Trophoblast cell (in vitro differentiated cells and primary cell): ENCODE measurements around the gene RPIA.
A peak's percentile ranks its signal among the peaks of the same experiment; 100 is the strongest.

Experiments used
- DNase-seq, 2 donors: peaks; one replicate each; pipeline ENCODE4 v3.0.0-alpha.2; 2016
- H2AFZ ChIP-seq: 2 replicates; pipeline ENCODE4 v1.6.1; 2013; ENCODE audit warnings: low read length, moderate library complexity, mild to moderate bottlenecking; ENCODE audit not compliant: insufficient read depth, poor library complexity
- H2AK5ac ChIP-seq: 2 replicates; pipeline ENCODE4 v1.6.1; 2013; ENCODE audit warnings: mild to moderate bottlenecking, low read length
- H2BK120ac ChIP-seq: 2 replicates; pipeline ENCODE4 v1.6.1; 2013; ENCODE audit warnings: low read length, mild to moderate bottlenecking, moderate library complexity; ENCODE audit not compliant: insufficient read depth, poor library complexity
- H2BK12ac ChIP-seq: 2 replicates; pipeline ENCODE4 v1.6.1; 2013; ENCODE audit warnings: mild to moderate bottlenecking, low read length, moderate library complexity
- H2BK5ac ChIP-seq: 2 replicates; pipeline ENCODE4 v1.6.1; 2013; ENCODE audit warnings: low read length, low read depth, moderate library complexity, mild to moderate bottlenecking; ENCODE audit not compliant: poor library complexity
- H3K14ac ChIP-seq: 2 replicates; pipeline ENCODE4 v1.6.1; 2013; ENCODE audit warnings: mild to moderate bottlenecking, low read length
- H3K18ac ChIP-seq: 2 replicates; pipeline ENCODE4 v1.6.1; 2013; ENCODE audit warnings: mild to moderate bottlenecking, low read length
- H3K23ac ChIP-seq: 2 replicates; pipeline ENCODE4 v1.6.1; 2013; ENCODE audit warnings: low read length
- H3K27ac ChIP-seq: 2 replicates; pipeline ENCODE4 v1.5.1; 2013; ENCODE audit warnings: low read depth, mild to moderate bottlenecking, inconsistent platforms, low read length, moderate library complexity
- H3K27me3 ChIP-seq: 2 replicates; pipeline ENCODE4 v1.6.1; 2013; ENCODE audit warnings: inconsistent platforms, mild to moderate bottlenecking, low read length, moderate library complexity; ENCODE audit not compliant: insufficient read depth
- H3K36me3 ChIP-seq, 2 experiments: 1 replicate in 1 of 2; 2 replicates in 1 of 2; pipeline ENCODE4 v1.6.1; 2013; ENCODE audit warnings: low read length in 2 of 2, mild to moderate bottlenecking in 2 of 2, moderate library complexity in 1 of 2; ENCODE audit not compliant: insufficient read depth in 2 of 2, control insufficient read depth in 1 of 2
- H3K4ac ChIP-seq: 2 replicates; pipeline ENCODE4 v1.6.1; 2013; ENCODE audit warnings: low read depth, mild to moderate bottlenecking, low read length, moderate library complexity
- H3K4me1 ChIP-seq, 2 experiments: 1 replicate in 1 of 2; 2 replicates in 1 of 2; pipeline ENCODE4 v1.6.1; 2013; ENCODE audit warnings: low read length in 2 of 2, mild to moderate bottlenecking in 2 of 2, moderate library complexity in 1 of 2; ENCODE audit not compliant: insufficient read depth in 2 of 2, control insufficient read depth in 1 of 2
- H3K4me2 ChIP-seq: 2 replicates; pipeline ENCODE4 v1.6.1; 2013; ENCODE audit warnings: inconsistent platforms, mild to moderate bottlenecking, low read length, moderate library complexity
- H3K4me3 ChIP-seq: 2 replicates; pipeline ENCODE4 v1.5.1; 2013; ENCODE audit warnings: mild to moderate bottlenecking, low read depth, low read length, inconsistent platforms
- H3K79me1 ChIP-seq: one replicate; pipeline ENCODE4 v1.6.1; 2013; ENCODE audit warnings: low read length
- H3K79me2 ChIP-seq: 2 replicates; pipeline ENCODE4 v1.6.1; 2013; ENCODE audit warnings: low read length, mild to moderate bottlenecking; ENCODE audit not compliant: control insufficient read depth, insufficient read depth, poor library complexity
- H3K9ac ChIP-seq: 2 replicates; pipeline ENCODE4 v1.6.1; 2013; ENCODE audit warnings: mild to moderate bottlenecking, low read length
- H3K9me3 ChIP-seq: 2 replicates; pipeline ENCODE4 v1.6.1; 2013; ENCODE audit warnings: low read depth, mild to moderate bottlenecking, control low read depth, inconsistent platforms, low read length; ENCODE audit not compliant: insufficient read depth
- H4K12ac ChIP-seq: 2 replicates; pipeline ENCODE4 v1.6.1; 2013; ENCODE audit warnings: low read depth, mild to moderate bottlenecking, low read length, moderate library complexity
- H4K8ac ChIP-seq: 2 replicates; pipeline ENCODE4 v1.6.1; 2013; ENCODE audit warnings: low read depth, mild to moderate bottlenecking, low read length, moderate library complexity
- H4K91ac ChIP-seq: one replicate; pipeline ENCODE4 v1.6.1; 2013; ENCODE audit warnings: low read depth, mild to moderate bottlenecking, low read length, moderate library complexity
- WGBS: extraction: QIAGEN DNeasy Blood & Tissue Kit; methylation state at CpG from one replicate; pipeline ENCODE4 v1.1.7; 2013; ENCODE audit warnings: missing lambda C conversion rate; ENCODE audit not compliant: insufficient read length, insufficient coverage; ENCODE audit errors: extremely low coverage; 5-methylcytosine and 5-hydroxymethylcytosine counted together

RPIA gene

DNA sequence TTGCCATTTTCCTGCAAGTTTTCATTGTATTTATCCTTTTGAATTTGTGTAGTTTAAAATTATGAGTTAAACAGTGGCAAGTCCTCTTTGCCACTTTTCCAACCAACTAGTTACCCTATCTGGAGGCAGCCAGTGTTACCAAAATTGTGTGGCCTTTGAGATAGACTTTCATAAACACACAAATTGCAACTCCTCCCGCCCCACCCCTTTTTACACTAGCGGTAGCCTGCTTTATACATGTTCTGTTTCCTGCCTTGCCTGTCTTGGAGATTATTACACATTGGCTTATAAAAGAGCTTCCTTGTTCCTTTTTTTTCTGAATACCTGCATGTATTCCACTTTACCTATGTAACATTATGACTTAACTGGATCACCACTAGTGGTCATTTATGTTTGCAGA, 56.5 kb downstream of the RPIA start:
- DNase-seq: no peak
- Histone ChIP-seq H3K36me3 (peaks cover 5 to 6% of the 10 kb centered on the region in 2 experiments), H3K23ac (no peak overlapping the region), H3K18ac (no peak overlapping the region), H3K4ac (no peak overlapping the region), H3K79me1 (no peaks in the 10 kb centered on the region), H3K27ac (no peak overlapping the region), H3K9me3 (peaks cover 1% of the 10 kb centered on the region), H4K91ac (no peak overlapping the region), H3K9ac (no peak overlapping the region), H2BK120ac (no peak overlapping the region), H4K8ac (no peak overlapping the region), H2AFZ (no peak overlapping the region), H2BK12ac (no peak overlapping the region), H3K4me1 (no peaks in the 10 kb centered on the region), H3K79me2 (no peaks in the 10 kb centered on the region), H3K27me3 (no peaks in the 10 kb centered on the region), H4K12ac (no peak overlapping the region), H2AK5ac (no peak overlapping the region), H3K4me2 (no peak overlapping the region), H3K14ac (no peak overlapping the region), H2BK5ac (no peak overlapping the region), H3K4me3 (no peak overlapping the region)
- no CpG with 5 or more reads among the region's 2 CpGs for WGBS

DNA sequence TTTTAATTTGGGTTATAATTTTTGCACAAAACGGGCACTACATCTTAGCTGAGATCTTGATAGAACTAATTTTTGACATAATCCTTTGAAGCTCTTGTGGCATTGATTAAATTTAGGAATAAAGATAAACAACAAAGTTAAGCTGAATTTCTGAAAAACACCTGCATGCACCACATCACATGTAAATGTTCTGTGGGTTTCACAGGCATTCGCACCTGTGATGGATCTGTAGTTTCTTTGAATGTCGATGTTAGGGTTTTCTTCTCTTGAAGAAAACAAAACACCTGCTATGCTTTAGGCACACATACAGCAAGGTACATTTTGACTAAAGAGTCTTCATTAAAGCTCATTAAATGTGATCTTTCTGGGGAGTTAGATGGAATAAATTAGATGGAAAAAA, 60.3 kb downstream of the RPIA start:
- no peaks in the 10 kb centered on the region for H3K79me2 ChIP-seq
- H3K4me2 ChIP-seq: no peak overlapping the region
- no peak overlapping the region for H3K4ac ChIP-seq
- no peak overlapping the region for H3K23ac ChIP-seq
- no peak overlapping the region for H2BK120ac ChIP-seq
- no peak for DNase-seq
- no peak overlapping the region for H3K27ac ChIP-seq
- H4K12ac ChIP-seq: no peak overlapping the region
- H2AFZ ChIP-seq: no peak overlapping the region
- no peak overlapping the region for H3K4me3 ChIP-seq
- H3K27me3 ChIP-seq: no peaks in the 10 kb centered on the region
- H3K14ac ChIP-seq: no peak overlapping the region
- H3K9ac ChIP-seq: no peak overlapping the region
- no peaks in the 10 kb centered on the region for H3K4me1 ChIP-seq
- H3K18ac ChIP-seq: no peak overlapping the region
- H2BK5ac ChIP-seq: no peak overlapping the region
- H4K8ac ChIP-seq: no peak overlapping the region
- no CpG with 5 or more reads among the region's 3 CpGs for WGBS
- no peak overlapping the region for H2BK12ac ChIP-seq
- no peak overlapping the region for H4K91ac ChIP-seq
- H2AK5ac ChIP-seq: no peak overlapping the region
- peaks cover 3% of the 10 kb centered on the region for H3K9me3 ChIP-seq
- no peaks in the 10 kb centered on the region for H3K79me1 ChIP-seq
- H3K36me3 ChIP-seq: peaks cover 1 to 6% of the 10 kb centered on the region in 2 experiments

DNA sequence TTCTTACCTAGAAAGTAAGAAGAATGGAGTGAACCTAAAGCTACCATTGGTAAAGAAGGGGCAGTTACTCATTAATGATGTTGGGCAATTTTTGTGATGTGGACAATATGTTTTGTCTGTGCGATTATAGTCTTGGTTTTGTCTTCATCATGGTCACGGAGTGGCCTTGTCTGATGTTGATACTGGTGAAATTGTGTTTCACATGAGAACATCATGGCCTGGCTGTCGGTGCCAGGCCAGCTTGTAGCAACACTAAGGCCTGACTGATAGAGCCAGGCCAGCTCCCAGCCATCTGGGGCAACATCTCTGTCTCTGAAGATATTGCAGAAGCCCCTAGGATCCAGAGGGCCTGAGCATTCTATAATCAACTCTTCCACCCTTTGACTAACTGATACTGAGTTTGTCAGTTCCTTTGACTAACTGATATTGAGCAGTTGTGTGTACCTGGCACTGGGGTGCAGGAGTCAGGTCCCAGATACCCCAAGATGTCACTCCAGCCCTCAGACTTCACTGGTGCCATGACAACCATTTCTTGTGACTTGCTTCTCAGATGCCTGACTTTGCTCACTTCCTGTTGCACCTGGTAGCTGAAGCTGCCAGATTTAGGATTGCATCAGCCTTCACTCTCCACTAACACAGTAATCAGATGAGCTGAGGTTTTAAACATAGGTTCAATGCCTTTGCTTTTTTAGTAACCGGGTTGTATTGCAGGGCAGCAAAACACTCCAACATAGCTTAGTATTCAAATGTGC, 62.5 kb downstream of the RPIA start:
- Histone ChIP-seq H3K9ac (peak overlapping the region; percentile 43), H3K23ac (no peak overlapping the region), H3K9me3 (peaks cover 3% of the 10 kb centered on the region), H2AFZ (no peak overlapping the region), H3K4me3 (no peak overlapping the region), H2BK5ac (no peak overlapping the region), H3K27me3 (no peaks in the 10 kb centered on the region), H3K18ac (no peak overlapping the region), H4K12ac (no peak overlapping the region), H4K91ac (no peak overlapping the region), H3K27ac (no peak overlapping the region), H3K36me3 (peaks cover 0 to 1% of the 10 kb centered on the region in 2 experiments), H3K4me1 (no peaks in the 10 kb centered on the region), H3K14ac (no peak overlapping the region), H2BK120ac (no peak overlapping the region), H3K4me2 (no peak overlapping the region), H3K79me1 (no peaks in the 10 kb centered on the region), H4K8ac (no peak overlapping the region), H2AK5ac (no peak overlapping the region), H3K79me2 (no peaks in the 10 kb centered on the region), H3K4ac (no peak overlapping the region), H2BK12ac (no peak overlapping the region)
- no CpG with 5 or more reads among the region's 4 CpGs for WGBS
- no peak for DNase-seq

DNA sequence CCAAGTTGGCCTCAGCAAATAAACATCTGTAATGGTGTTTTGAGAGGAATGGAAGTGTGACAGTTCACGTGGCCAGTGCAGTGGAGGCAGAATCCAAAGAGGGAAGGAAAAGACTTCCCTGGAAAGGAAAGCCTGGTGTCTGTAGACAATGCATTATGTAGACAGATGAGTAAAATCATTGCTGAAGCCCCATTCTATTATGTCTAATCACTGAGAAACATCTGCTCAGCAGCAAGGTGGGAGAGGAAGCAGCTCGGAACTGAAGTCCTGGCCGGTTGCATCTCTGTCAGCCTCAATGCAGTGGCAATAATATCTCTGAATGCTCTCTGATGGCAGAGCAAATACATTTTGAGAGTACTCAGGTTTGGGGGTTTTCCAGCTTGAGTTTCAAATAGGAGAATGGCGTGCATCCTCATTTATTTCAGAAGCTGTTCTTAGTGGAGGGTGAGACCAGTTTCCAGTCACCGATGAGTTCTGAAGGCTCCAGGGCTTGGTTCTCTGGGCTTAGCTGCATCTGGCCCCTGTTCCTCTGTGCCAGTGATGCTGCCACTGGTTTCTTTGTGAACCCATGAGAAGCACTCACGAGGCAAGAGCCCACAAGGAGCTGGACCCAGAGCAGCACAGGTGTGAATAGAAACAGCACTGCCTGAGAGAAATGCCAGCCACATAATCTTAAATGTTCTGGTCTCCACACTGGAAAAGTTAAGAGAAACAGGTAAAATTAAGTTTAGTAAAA, 63.3 kb downstream of the RPIA start:
- Histone ChIP-seq H3K79me1 (no peaks in the 10 kb centered on the region), H3K23ac (no peak overlapping the region), H2AFZ (no peak overlapping the region), H2BK5ac (no peak overlapping the region), H2AK5ac (no peak overlapping the region), H3K27ac (no peak overlapping the region), H2BK120ac (no peak overlapping the region), H3K4me1 (no peaks in the 10 kb centered on the region), H4K8ac (no peak overlapping the region), H3K9ac (no peak overlapping the region), H3K14ac (no peak overlapping the region), H4K12ac (no peak overlapping the region), H4K91ac (no peak overlapping the region), H3K4me2 (no peak overlapping the region), H3K27me3 (no peaks in the 10 kb centered on the region), H3K4me3 (no peak overlapping the region), H3K9me3 (peaks cover 6% of the 10 kb centered on the region), H3K4ac (no peak overlapping the region), H3K79me2 (no peaks in the 10 kb centered on the region), H3K36me3 (peaks cover 0 to 1% of the 10 kb centered on the region in 2 experiments), H3K18ac (no peak overlapping the region), H2BK12ac (no peak overlapping the region)
- DNase-seq: no peak
- WGBS: no CpG with 5 or more reads among the region's 6 CpGs
